Globus pallidus (tissue), 1 donor: ENCODE data around the gene NRXN3.
A peak's percentile ranks its signal among the peaks of the same experiment; 100 is the strongest.

Experiments used
- DNase-seq: peaks from one replicate; pipeline ENCODE4 v3.0.0-alpha.2; 2015; ENCODE audit warnings: low spot score

NRXN3 gene

DNA sequence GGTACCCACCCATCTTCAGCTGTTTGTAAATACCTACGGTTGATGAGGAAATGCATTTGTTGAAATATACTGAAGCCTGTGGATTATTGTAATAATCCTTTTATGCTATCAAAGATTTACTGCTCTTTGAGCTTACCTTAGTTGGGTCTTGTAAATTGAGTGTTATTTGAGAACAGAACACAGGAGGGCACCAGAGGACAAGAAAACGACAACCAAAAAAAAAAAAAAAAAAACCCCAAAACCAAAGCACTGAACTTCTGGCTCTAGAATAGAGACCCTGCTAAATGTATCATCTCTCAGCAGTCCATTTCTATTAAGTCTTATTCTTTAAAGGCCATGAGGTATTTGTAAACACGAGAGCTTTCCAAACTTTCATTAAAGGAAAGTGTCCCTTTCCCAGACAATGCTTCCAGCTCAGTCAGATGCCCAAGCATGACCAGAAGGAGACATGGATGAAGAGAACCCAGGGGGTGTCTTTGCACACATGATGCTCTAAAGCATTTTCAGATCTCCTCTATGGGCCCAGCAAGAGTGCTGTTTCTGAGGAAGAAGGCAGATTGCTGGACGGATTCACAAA is 763.9 kb downstream of the NRXN3 start:
- DNase-seq: peak; percentile 26

DNA sequence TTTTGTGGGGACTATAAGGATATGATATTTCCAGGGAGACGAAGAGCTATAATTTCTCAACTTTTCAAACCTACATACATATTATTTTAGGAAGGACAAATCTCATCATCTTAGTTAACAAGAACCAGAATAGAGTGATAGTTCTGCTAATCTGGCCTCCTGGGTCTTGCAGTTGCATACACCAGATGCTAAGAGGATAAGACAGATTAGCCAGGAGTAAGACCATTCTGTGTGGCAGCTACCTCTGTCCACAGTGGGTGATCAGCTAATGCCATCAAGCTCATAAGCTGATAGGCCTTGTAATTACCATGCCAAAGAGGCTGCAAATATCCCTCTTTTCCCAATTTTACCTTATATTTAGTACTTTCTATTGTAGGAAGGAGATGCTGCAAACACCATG is 776.8 kb downstream of the NRXN3 start:
- DNase-seq: no peak

DNA sequence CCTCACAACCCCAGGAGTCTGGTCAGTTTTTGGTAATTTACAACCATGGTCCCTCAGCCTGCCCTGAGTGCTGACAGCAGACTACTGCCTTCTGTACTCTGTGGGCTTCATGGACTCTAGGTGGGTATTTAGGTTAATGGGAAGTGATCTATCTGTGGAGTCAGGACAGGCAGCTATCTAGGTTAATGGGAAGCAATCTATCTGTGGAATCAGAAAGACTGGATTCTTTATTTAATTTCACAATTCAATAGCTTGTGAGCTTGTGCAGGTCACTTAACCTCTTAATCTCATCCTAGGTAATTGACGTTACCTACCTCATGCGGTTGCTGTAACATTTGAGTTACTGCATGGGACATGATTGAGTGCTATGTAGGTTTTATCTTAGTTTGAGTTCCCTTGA is 777.5 kb downstream of the NRXN3 start:
- no peak for DNase-seq

- DNase-seq: no peak
Observed at GRCh38 chr14:78950649-78951048, 780.5 kb downstream of the NRXN3 start.

GRCh38 chr14:78951602-78952001 is 781.4 kb downstream of the NRXN3 start:
- DNase-seq: no peak

- peak; percentile 72 for DNase-seq
Observed at GRCh38 chr14:78959674-78960264, 789.6 kb downstream of the NRXN3 start.

DNA sequence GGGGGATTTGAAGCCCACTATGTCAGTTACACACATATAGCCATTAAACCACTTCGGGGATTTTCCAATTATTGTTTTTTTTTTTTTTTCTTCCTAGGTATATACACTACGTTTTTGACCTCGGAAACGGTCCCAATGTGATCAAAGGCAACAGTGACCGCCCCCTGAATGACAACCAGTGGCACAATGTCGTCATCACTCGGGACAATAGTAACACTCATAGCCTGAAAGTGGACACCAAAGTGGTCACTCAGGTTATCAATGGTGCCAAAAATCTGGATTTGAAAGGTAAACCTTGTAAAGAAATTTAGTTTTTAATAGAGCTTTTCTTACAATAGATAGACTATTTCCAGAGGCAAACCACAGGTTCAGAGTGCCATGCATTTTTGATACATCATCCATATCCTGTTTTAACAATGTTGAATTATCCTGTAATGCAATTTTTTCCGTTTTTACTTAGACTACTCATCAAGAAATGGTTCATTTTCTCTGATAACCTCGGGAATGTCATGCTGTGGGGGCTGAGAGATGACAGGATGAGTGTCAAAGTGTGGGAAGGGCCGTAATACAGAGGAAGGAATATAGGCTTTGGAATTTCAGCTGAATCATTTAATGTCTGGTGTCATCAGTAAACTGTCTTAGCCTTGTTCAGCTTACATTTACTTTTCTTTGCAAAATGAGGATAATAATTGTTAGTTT is 797.1 kb downstream of the NRXN3 start:
- DNase-seq: no peak

DNA sequence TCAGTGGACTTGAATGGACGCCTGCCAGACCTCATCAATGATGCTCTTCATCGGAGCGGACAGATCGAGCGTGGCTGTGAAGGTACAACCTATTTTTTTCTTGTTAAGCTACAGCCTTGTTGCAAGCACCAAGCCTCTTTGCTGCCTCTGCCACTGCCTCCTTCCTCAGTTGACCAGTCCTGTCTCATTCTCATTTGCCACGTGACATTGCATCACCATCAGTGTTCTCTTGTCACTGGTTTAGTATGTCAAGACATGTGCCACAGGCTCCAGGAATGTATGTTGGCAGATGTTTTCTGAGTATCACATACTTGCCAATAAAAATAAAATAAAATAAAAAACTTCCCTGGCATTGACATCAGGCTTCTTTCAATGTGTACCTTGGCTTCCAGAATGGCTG is 798.1 kb downstream of the NRXN3 start:
- no peak for DNase-seq

GRCh38 chr14:78970677-78971076 is 800.5 kb downstream of the NRXN3 start:
- no peak for DNase-seq

GRCh38 chr14:78972440-78972839 is 802.3 kb downstream of the NRXN3 start:
- no peak for DNase-seq

GRCh38 chr14:78974691-78975090 is 804.5 kb downstream of the NRXN3 start:
- no peak for DNase-seq

DNA sequence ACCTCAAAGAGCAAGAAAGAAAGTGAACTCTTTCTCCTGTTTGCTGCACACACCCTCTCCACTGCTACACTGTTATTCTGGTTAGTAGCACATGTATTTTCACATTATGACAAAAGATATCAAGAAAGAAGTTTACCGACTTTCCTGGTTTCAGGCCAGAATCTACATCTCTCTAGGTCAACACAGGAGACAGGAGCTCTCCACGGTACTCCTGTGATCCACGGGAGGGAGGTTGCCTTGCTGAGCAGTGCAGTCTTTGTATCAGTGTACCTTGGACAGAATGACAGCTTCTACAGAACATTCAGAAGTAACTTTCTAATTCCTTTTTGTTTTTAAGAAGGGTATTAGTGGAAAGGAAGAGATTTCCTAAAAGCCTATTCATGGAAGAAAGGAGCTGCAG is 805.6 kb downstream of the NRXN3 start:
- no peak for DNase-seq

DNA sequence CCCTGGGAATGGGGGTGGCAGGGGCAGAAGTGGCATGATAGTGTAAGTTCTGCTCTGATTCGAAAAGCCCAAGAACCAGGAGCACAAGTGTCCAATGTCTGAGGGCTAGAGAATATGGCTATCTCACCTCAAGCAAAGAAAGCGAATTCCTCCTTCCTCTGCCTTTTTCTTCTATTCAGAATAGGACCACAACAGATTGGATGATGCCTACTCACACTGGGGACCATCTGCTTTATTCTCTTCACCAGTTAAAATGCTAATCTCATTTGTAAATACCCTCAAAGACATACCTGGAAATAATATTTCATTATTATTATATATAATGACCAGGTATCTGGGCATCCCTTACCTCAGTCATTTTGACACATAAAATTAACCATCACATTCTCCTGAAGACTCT is 808.7 kb downstream of the NRXN3 start:
- DNase-seq: no peak

GRCh38 chr14:78982551-78982950 is 812.4 kb downstream of the NRXN3 start:
- DNase-seq: no peak

DNA sequence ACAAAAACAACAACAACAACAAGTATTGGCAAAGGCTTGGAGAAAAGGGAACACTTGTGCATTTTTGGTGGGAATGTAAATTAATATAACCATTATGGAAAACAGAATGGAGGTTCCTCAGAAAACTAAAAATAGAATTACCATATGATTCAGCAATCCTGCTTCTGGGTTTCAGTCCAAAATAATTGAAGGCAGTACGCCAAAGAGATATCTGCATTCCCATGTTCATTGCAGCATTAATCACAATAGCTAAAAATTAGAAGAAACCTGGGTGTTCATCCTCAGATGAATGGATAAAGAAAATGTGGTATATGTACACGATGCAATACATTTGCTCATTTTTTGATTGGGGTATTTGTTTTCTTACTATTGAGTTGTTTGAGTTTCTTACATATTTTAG is 813.0 kb downstream of the NRXN3 start:
- DNase-seq: no peak

- no peak for DNase-seq
Observed at GRCh38 chr14:78985668-78986381, 815.7 kb downstream of the NRXN3 start.

GRCh38 chr14:78986989-78987388 is 816.8 kb downstream of the NRXN3 start:
- no peak for DNase-seq

GRCh38 chr14:78989221-78989620 is 819.0 kb downstream of the NRXN3 start:
- DNase-seq: no peak

- DNase-seq: no peak
Observed at GRCh38 chr14:78992867-78993266, 822.7 kb downstream of the NRXN3 start.

- DNase-seq: peak; percentile 6
Observed at GRCh38 chr14:78997811-78998210, 827.6 kb downstream of the NRXN3 start.

- no peak for DNase-seq
Observed at GRCh38 chr14:79009286-79009685, 839.1 kb downstream of the NRXN3 start.

DNA sequence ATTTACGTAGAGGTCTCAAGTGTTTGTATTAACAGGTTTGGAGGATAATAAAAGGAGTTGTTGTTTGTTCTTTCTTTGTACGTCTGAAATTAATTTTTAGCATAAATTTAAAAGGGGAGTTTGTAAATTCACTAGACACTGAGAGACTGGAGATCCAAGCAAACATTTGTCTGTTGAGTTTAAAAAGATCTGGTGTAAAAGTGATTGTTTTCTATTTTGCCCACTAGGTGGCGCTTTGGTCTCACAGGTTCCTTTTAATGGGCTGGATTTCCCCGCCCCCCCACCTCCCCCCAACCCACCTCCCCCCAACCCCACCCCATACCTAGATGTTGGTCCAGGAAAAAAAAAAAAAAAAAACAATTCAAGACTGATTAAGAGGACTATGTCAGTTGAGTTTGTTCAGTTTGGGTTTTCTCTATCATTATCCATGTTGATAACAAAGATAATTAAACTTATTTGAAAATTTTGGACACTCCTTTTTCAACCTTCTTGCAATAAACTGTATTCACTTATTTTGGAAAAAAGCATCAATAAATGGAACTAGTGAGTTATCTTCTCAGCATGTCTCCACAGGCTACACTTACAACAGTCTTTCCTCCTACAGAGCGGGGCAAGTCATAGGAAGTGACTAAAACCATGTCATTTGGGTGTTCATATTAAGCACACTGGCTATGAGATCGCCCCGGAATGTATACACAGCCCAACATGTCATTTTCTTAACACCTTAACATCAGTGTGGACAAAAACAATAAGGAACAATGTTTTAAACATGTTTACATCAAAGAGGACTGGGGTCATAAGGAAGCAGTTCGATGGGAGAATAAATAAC is 841.1 kb downstream of the NRXN3 start:
- peak; percentile 49 for DNase-seq
